Retina (tissue), 1 donor: Measurements from ENCODE around the gene RABGGTB.
A peak's percentile ranks its signal among the peaks of the same experiment; 100 is the strongest.
"Not testable (repeated sequence)": the region's sequence is repeated elsewhere in the genome, so short reads cannot be mapped to it uniquely, and the experiment has no call there.

Experiments
- DNase-seq: peaks from one replicate; pipeline ENCODE4 v3.0.0-alpha.2; 2016

RABGGTB gene

DNA sequence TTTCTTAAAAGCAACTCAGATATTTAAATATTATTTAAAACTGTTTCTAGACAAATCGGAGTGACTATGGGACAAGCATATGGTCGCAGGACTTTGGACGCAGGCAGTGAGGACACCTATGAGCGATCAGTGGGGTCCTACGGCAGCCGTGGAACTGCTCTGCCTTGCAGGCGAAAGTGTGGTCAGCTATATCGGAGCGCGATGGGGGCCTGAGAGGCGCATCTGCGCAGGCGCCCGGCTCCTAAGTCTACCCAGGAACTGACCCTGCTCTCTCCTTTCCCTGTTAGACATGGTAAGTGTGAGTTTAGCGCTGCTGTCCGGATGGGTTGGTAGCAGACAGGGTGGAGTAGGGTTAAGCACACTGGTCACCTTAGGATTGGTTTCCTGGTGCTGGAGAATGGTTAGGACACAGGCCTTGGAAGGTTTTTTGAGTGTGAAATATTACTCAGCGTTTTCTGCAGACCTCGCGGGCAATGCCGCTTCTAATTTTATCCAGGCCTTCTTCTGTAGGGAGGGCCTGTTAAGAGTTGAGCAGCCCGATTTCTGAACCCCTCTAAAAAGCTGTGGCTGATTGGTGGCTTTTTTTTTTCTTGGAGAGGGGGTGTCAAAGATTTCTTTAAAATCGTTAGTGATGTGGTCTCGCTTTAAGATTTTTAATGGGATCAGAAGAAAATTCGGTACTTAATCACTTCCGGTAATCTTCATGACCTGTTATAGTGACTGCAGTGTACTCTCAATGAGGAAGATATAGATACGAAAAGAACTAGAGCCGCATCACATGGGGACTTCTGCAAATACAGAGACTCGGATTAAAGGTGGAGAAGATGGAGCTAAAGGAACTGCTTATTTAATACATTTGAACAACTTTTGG, at the start of gene RABGGTB:
Gene RABGGTB, plus strand, starts transcription at position 274 of the 871 bp plus-strand sequence. Its CDS starts 16 bp downstream, at position 290.
- DNase-seq = peak; percentile 96

DNA sequence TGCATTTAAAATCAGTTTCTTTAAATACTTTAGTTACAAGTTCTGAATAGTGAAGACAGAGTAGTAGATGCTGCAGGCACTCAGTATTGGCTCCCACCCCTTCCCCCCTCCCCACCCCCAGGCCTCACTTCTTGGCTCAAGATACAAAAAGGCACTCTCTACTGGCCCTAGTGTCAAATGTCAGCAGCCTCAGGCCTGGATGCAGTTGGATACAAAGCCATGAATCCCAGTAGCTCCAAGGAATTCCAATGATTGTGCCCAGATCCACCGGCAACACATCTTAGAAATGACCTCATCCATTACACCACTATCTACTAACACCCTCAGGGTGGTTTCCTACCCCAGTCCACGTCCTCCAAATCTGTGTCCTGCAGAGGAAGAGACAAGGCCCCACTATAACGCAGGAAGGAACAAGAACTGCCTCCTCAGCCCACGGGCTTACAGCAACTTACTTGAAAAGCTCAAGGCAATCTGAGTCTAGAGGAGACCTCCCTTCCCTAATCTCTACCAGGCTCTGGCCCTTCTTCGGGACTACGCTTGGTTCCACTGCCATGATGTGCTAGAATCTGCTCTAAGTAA, 43.9 kb upstream of the RABGGTB start:
- DNase-seq = no peak

DNA sequence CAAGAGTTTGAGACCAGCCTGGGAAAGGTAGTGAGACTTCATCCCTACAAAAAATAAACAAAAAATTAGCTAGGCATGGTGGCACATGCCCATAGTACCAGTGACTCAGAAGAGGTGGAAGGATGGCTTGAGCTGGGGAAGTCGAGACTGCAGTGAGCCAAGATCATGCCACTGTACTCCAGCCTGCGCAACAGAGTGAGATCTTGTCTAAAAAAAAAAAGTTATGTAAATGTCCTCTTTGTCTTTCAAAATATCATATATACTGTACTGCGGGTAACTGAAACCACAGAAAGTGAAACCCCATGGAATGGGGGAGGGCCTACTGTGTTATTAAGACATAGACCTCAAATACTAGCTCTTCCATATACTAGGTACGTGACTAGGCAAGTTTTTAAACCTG, 40.8 kb upstream of the RABGGTB start:
- DNase-seq = no peak

DNA sequence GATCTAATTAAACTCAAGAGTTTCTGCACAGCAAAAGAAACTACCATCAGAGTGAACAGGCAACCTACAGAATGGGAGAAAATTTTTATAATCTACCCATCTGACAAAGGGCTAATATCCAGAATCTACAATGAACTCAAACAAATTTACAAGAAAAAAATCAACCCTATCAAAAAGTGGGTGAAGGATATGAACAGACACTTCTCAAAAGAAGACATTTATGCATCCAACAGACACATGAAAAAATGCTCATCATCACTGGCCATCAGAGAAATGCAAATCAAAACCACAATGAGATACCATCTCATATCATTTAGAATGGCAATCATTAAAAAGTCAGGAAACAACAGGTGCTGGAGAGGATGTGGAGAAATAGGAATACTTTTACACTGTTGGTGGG, 28.8 kb upstream of the RABGGTB start:
- not testable (repeated sequence) for DNase-seq

DNA sequence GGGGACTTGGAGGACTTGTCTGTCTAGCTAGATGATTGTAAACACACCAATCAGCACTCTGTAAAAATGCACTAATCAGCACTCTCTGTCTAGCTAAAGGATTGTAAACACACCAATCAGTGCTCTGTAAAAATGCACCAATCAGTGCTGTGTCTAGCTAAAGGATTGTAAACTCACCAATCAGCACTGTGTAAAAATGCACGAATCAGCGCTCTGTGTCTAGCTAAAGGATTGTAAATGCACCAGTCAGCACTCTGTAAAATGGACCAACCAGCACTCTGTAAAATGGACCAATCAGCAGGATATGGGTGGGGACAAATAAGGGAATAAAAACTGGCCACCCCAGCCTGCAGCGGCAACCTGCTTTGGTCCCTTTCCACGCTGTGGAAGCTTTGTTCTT, 27.5 kb upstream of the RABGGTB start:
- not testable (repeated sequence) for DNase-seq

DNA sequence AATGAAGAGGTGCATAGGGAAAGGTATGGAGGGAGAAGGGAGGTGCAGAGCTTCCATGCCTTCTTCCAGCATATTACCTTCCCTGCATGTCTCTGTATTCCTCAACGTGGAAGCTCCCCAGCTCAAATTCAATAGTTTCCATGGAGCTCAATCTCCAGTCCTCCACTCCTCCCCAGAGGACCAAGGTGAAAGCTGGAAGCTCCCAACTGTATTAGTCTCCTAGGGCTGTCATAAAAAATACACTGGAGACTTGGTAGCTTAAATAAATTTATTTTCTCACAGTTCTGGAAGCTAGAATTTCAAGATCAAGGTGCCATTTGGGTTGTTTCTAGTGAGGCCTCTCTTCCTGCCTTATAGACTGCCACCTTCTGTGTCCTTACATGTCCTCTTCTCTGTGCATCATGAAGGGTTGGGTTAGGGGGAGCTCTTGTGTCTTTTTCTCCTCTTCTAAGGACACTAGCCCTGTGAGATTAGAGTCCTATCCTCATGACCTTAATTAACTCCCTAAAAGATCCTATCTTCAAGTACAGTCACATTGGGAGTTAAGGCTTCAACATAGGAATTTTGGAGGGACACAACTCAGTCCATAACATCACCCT, 21.9 kb upstream of the RABGGTB start:
- no peak for DNase-seq

DNA sequence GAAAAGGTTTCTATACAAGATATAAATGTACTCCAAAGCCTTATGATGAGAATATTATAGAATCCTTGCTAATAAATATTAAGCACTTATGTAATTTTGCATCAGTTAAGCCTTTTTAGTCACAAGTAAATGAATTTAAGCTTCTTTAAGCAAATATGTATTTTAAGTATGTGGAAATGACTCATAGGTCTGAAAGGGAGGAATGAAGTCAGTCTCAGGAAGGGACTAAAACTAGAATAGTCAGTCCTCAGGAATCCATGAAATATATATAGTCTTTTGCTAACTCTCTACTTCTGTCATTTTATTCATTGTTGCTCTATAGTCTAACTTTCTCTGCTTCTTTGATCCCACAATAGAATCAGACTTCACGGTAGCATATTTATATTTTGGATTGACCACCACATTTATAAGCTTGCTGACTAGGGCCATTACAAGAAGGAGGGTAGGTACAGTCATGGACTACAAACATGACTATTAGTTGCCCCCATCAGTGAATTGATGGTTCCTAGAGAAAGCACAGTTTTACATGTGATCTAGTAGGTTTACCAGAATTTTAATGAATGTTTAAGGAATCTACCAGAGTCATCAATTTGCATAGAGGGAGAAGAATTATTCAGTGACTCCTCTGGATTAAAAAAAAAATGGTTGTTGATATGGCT, 20.2 kb upstream of the RABGGTB start:
- DNase-seq = no peak

DNA sequence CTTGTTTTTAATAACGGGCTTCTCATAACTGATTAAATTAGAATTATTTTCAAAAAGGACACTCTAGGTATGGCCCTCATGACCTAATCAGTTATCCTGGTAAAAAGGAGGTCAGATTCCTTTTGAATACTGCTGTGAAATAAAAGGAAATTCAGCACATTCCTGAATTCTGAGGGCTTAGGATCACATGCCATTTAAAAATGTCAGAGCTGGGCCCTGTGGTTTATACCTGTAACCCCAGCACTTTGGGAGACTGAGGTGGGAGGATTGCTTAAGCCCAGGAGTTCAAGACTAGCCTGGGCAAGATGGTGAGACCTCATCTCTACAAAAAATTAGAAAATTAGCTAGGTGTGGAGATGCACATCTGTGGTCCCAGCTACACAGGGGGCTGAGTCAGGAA, 18.0 kb upstream of the RABGGTB start:
- no peak for DNase-seq

DNA sequence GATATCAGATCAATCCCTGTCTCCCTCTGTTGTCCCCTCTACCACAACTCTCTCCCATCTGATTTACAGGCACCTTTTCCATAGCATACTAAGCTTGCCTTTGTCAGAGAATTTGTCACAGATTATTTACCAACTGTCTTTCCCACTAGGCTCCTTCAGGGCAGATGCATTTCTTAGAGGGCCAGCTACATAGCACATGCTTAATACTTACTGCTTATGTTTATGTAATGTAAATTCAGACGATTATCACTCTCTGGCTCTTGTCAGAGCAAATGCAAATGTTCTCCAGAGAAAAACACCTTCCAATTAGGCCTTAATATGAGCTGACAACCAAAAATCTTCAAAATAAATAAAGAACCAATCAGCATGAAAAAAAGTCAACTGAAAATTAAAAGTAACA, 15.3 kb upstream of the RABGGTB start:
- DNase-seq = no peak

DNA sequence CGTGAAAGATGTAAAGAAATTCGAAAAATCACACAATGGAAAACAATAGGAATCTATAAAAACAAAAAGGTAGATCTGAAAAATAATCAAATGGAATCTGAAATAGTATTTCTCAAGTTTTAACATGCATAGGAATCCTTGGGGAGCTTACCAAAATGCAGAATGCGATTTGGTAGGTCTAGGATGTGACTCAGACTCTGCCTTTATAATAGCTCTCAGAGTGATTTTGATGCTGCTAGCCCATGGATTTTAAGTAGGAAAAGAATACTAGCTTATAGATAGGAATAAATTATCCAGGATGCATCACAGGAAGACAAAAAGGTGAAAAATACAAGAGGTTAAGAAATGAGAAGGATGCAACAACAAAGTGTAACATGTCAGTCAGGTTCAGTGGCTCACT, 14.1 kb upstream of the RABGGTB start:
- DNase-seq = no peak

DNA sequence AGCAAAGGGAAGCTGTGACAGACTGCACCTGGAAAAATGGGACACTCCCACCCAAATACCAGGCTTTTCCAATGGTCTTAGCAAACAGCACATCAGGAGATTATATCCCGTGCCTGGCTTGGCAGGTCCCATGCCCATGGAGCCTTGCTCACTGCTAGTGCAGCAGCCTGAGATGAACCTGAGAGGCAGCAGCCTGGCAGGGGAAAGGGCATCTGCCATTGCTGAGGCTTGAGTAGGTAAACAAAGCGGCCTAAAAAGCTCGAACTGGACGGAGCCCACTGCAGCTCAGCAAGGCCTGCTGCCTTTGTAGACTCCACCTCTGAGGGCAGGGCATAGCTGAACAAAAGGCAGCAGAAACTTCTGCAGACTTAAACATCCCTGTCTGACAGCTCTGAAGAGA, 8.2 kb upstream of the RABGGTB start:
- DNase-seq = not testable (repeated sequence)

DNA sequence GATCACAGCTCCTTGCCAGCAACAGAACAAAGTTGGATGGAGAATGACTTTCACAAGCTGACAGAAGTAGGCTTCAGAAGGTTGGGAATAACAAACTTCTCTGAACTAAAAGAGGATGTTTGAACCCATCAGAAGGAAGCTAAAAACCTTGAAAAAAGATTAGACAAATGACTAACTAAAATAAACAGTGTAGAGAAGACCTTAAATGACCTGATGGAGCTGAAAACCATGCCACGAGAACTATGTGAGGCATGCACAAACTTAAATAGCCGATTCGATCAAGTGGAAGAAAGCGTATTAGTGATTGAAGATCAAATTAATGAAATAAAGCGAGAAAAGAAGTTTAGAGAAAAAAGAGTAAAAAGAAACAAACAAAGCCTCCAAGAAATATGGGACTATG, 7.4 kb upstream of the RABGGTB start:
- not testable (repeated sequence) for DNase-seq

DNA sequence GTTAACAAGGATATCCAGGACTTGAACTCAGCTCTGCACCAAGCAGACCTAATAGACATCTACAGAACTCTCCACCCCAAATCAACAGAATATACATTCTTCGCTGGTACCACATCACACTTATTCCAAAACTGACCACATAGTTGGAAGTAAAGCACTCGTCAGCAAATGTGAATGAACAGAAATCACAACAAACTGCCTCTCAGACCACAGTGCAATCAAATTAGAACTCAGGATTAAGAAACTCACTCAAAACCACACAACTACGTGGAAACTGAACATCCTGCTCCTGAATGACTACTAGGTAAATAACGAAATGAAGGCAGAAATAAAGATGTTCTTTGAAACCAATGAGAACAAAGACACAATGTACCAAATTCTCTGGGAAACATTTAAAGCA, 5.9 kb upstream of the RABGGTB start:
- DNase-seq = not testable (repeated sequence)

DNA sequence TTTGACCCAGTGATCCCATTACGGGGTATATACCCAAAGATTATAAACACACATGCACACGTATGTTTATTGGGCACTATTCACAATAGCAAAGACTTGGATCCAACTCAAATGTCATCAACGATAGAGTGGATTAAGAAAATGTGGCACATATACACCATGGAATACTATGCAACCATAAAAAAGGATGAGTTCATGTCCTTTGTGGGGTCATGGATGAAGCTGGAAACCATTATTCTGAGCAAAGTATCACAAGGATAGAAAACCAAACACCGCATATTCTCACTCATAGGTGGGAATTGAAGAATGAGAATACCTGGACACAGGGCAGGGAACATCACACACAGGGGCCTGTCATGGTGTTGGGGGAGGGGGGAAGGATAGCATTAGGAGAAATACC, 2.1 kb upstream of the RABGGTB start:
- DNase-seq = not testable (repeated sequence)

DNA sequence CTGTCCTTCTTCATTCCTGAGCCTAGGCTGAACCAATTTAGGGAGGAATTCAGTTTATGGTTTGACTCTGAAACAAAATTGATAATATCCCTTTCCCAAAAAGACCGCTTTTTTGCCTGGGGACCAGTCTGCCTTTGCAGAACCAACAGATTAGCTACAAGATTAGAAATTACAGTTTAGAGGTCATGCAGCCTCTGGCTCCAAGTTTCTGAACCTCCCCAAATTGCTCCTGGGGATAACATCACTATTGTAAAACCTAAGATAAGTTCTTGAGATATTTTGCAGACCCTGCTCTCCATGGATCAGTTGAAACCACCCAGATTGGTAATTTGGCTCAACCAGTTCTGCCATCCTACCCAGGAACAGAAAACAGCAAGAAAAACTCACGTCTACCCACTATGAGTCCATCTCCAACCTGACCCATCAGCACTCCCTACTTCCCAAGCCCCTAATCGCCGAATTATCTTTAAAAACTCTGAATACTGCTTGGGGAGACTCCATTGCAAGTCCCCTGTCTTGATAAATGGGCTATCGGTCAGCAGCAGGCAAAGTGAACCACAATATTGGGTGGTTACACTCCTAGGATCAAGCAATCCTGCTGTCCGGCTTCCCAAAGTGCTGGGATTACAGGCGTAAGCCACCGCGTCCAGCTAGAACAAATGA, 605 bp upstream of the RABGGTB start:
- no peak for DNase-seq

DNA sequence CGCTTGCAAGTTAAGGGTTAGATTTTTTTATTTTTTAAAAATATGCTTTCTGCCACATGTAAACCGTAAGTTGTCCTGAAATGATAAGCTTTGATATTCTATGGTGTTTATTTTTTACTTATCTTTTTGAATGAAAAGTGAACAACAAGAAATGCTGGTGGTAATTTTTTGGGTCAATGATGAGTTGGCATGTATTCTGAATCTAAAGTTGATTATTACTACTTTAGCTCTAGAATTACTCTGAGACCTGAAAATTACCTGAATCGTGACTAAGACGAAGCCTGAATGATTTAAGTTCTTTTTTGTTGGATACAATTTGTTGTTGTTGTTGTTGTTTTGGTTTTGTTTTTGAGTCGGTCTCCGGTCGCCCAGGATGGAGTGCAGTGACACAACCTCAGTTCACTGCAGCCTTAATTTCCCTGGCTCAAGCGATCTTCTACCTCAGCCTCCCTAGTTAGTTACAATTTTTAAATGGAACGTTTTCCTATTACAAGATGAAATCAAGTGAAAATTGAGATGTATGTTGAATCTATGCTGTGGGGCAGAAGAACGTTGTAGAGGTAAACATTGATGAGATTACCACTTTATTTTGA, 941 bp downstream of the RABGGTB start:
- no peak for DNase-seq

DNA sequence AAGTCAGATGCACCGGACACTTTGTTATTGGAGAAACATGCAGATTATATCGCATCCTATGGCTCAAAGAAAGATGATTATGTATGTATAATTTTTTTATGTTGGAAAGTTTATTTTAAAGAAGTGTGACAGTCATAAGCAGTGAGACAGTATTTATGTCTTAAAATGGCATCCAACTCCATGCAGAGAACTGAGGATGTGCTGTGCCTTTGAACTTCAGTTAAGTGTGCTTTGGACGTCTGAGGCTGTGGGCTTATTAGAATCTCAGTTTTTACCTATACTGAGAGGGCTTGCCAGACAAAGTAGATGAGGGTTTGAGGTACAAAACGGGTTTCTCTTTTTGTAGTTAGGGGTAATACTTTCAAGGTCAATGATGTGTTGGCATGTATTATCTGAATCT, 1.5 kb downstream of the RABGGTB start:
- no peak for DNase-seq

DNA sequence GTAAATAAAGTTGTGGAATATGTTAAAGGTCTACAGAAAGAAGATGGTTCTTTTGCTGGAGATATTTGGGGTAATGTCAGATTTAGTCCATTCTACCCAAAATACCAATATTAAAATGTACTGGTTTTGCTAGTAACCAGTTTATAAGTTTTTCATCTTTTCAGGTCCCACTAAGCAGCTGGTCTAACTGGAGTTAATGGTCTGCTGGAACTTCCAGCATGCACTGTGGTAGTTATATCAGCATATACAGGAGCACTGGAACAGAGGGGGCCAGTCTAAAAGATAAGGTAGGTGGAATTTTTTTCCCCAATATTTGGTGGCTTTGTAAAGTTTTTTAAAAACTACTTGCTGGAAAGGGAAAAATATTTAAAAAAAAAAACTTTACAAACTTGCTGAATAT, 3.9 kb downstream of the RABGGTB start:
- DNase-seq = no peak

DNA sequence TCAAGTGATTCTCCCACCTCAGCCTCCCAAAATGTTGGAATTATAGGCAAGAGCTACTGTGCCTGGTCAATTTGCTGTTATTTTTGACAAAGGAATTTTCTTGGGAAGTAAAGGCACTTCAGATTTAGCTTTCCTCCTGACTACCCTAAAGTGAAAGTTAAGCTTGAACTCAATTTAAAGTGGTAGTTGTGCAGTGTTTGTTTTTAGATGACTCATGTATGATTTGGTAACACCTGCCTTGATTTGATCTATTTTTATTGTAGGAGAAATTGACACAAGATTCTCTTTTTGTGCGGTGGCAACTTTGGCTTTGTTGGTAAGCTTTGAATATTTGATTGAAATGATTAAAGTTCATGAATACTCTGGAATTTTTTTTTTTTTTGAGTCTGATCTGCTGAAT, 5.0 kb downstream of the RABGGTB start:
- DNase-seq = no peak

DNA sequence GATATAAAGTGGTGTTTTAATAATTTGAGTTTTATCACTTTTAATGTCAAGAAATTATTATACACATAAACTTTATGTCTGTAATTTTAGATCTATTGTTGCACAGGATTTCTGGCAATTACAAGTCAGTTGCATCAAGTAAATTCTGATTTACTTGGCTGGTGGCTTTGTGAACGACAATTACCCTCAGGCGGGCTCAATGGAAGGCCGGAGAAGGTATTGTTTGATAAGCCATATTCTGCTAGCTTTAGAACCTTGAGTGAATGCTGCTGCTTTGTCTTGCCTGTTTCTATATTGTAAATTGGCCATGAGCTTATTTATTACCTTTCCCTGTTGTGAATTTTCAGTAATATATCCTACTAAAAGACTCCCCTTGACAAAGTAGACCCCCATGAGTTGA, 6.0 kb downstream of the RABGGTB start:
- no peak for DNase-seq

DNA sequence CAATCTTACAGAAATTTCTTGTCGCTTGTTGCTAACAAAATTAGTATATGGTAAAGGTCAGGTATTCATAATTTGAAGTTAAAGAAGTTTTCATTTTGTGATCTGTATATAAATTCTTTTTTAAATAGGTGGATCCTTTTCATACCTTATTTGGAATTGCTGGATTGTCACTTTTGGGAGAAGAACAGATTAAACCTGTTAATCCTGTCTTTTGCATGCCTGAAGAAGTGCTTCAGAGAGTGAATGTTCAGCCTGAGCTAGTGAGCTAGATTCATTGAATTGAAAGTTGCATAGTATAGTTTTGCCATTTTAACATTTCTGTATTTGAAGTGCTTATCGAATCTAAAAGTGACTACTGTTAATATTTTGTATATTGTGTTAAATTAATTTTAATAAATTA, 8.3 kb downstream of the RABGGTB start:
- DNase-seq = no peak

DNA sequence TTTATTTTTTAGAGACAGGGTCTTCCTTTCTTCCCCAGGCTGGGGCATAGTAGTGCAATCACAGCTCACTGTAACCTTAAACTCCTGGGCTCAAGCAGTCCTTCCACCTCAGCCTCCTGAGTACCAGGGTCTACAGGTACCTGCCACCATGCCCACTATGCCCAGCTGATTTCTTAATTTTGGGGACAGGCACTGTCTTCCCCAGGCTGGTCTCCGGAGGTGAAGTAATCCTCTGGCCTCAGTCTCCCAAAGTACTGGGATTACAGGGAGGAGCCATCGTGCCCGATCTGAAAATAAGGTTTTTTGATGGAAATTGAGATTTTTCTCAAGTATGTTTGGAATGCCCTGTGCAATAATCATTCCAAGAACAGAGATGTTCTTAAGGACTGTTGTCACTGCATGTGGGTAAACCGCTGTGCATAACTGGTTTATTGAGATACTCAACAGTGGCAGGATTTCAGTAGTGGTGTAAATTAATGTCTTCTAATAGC, 9.7 kb downstream of the RABGGTB start:
- DNase-seq = no peak
